H9 (cell line): Measurements from ENCODE around the gene PRSS50. TPM values are rescaled to one million over a fixed set of nuclear protein-coding genes. Genes with fewer than 3 reads are reported as not detected.

Experiments used
- DNase-seq: peaks from one replicate; pipeline ENCODE4 v3.0.0-alpha.2; 2017
- H2AFZ ChIP-seq: one replicate; pipeline ENCODE4 v1.6.1; 2013; ENCODE audit warnings: mild to moderate bottlenecking, low read length, control low read depth, moderate library complexity
- H2AK5ac ChIP-seq: 2 replicates; pipeline ENCODE4 v1.6.1; 2013; ENCODE audit warnings: low read length, control low read depth, mixed read lengths; ENCODE audit not compliant: insufficient read length
- H2BK120ac ChIP-seq: one replicate; pipeline ENCODE4 v1.6.1; 2013; ENCODE audit warnings: low read depth, mild to moderate bottlenecking, low read length, control low read depth, inconsistent platforms; ENCODE audit not compliant: poor library complexity, severe bottlenecking
- H2BK12ac ChIP-seq: 2 replicates; pipeline ENCODE4 v1.6.1; 2013; ENCODE audit warnings: low read length, control low read depth, mixed read lengths, low read depth; ENCODE audit not compliant: insufficient read length
- H2BK15ac ChIP-seq: 2 replicates; pipeline ENCODE4 v1.6.1; 2013; ENCODE audit warnings: low read depth, low read length, control low read depth
- H2BK20ac ChIP-seq: one replicate; pipeline ENCODE4 v1.6.1; 2013; ENCODE audit warnings: low read depth, mild to moderate bottlenecking, low read length, control low read depth, inconsistent platforms; ENCODE audit not compliant: poor library complexity, severe bottlenecking
- H2BK5ac ChIP-seq: 2 replicates; pipeline ENCODE4 v1.6.1; 2013; ENCODE audit warnings: low read length, control low read depth, mixed read lengths; ENCODE audit not compliant: insufficient read length
- H3K14ac ChIP-seq: 2 replicates; pipeline ENCODE4 v1.6.1; 2013; ENCODE audit warnings: low read length, control low read depth; ENCODE audit not compliant: insufficient read depth
- H3K18ac ChIP-seq: 2 replicates; pipeline ENCODE4 v1.6.1; 2013; ENCODE audit warnings: low read depth, mild to moderate bottlenecking, mixed read lengths, low read length, control low read depth; ENCODE audit not compliant: insufficient read length
- H3K23ac ChIP-seq: 2 replicates; pipeline ENCODE4 v1.6.1; 2013; ENCODE audit warnings: low read length, control low read depth, mixed read lengths, low read depth; ENCODE audit not compliant: insufficient read length
- H3K23me2 ChIP-seq: 2 replicates; pipeline ENCODE4 v1.6.1; 2013; ENCODE audit warnings: low read depth, mild to moderate bottlenecking, mixed read lengths, low read length, control low read depth; ENCODE audit not compliant: insufficient read length, poor library complexity, severe bottlenecking
- H3K27ac ChIP-seq: 2 replicates; pipeline ENCODE4 v1.5.1; 2013; ENCODE audit warnings: low read length, control low read depth, mixed read lengths, low read depth; ENCODE audit not compliant: insufficient read length
- H3K27me3 ChIP-seq: 2 replicates; pipeline ENCODE4 v1.6.1; 2013; ENCODE audit warnings: low read length, control low read depth, inconsistent platforms; ENCODE audit not compliant: insufficient read depth
- H3K4ac ChIP-seq: 2 replicates; pipeline ENCODE4 v1.6.1; 2013; ENCODE audit warnings: low read depth, mild to moderate bottlenecking, control low read depth, inconsistent platforms, low read length, moderate library complexity
- H3K4me1 ChIP-seq: 2 replicates; pipeline ENCODE4 v1.6.1; 2013; ENCODE audit warnings: low read length, control low read depth, inconsistent platforms; ENCODE audit not compliant: insufficient read depth
- H3K4me2 ChIP-seq: 2 replicates; pipeline ENCODE4 v1.6.1; 2013; ENCODE audit warnings: low read length, control low read depth, mixed read lengths; ENCODE audit not compliant: insufficient read length, insufficient read depth
- H3K56ac ChIP-seq: 2 replicates; pipeline ENCODE4 v1.6.1; 2013; ENCODE audit warnings: low read depth, mild to moderate bottlenecking, mixed read lengths, low read length, control low read depth; ENCODE audit not compliant: insufficient read length
- H3K79me1 ChIP-seq: 2 replicates; pipeline ENCODE4 v1.6.1; 2013; ENCODE audit warnings: low read depth, mild to moderate bottlenecking, moderate library complexity, low read length, control low read depth, inconsistent platforms; ENCODE audit not compliant: insufficient read depth, poor library complexity, severe bottlenecking
- H3K79me2 ChIP-seq: 2 replicates; pipeline ENCODE4 v1.6.1; 2013; ENCODE audit warnings: low read length, control low read depth, inconsistent platforms; ENCODE audit not compliant: insufficient read depth
- H3K9ac ChIP-seq: 2 replicates; pipeline ENCODE4 v1.6.1; 2013; ENCODE audit warnings: low read length, control low read depth, mixed read lengths; ENCODE audit not compliant: insufficient read length; ENCODE audit errors: extremely low read depth
- H3K9me3 ChIP-seq: one replicate; pipeline ENCODE4 v1.6.1; 2013; ENCODE audit warnings: low read depth, low read length, inconsistent platforms; ENCODE audit not compliant: control insufficient read depth
- H3T11ph ChIP-seq: one replicate; pipeline ENCODE4 v1.6.1; 2013; ENCODE audit warnings: mild to moderate bottlenecking, low read length, control low read depth, inconsistent platforms
- H4K20me1 ChIP-seq: one replicate; pipeline ENCODE4 v1.6.1; 2013; ENCODE audit not compliant: control insufficient read depth, insufficient read length, insufficient read depth
- H4K5ac ChIP-seq: 2 replicates; pipeline ENCODE4 v1.6.1; 2013; ENCODE audit warnings: low read depth, mild to moderate bottlenecking, mixed read lengths, low read length, control low read depth; ENCODE audit not compliant: insufficient read length
- H4K8ac ChIP-seq: replicated peaks from 2 replicates; pipeline ENCODE4 v1.6.1; 2013; ENCODE audit warnings: low read length, control low read depth, mixed read lengths, low read depth; ENCODE audit not compliant: insufficient read length
- H4K91ac ChIP-seq: 2 replicates; pipeline ENCODE4 v1.6.1; 2013; ENCODE audit warnings: low read depth, mild to moderate bottlenecking, moderate library complexity, mixed read lengths, low read length, control low read depth; ENCODE audit not compliant: insufficient read length
- H3K27ac Mint-ChIP-seq, 3 experiments: 2 replicates in 2 of 3; 3 replicates in 1 of 3; pipeline ENCODE4 v1.8.0; 2020 to 2021; ENCODE audit warnings: mixed read lengths in 3 of 3, mild to moderate bottlenecking in 1 of 3, moderate library complexity in 1 of 3
- H3K27me3 Mint-ChIP-seq: 2 replicates; pipeline ENCODE4 v1.8.0; 2021; ENCODE audit warnings: low read depth, mild to moderate bottlenecking, moderate library complexity, mixed read lengths
- H3K36me3 Mint-ChIP-seq, 3 experiments: 2 replicates in 2 of 3; 3 replicates in 1 of 3; pipeline ENCODE4 v1.8.0; 2020 to 2021; ENCODE audit warnings: low read depth in 3 of 3, mixed read lengths in 3 of 3; ENCODE audit not compliant: insufficient read depth in 1 of 3
- H3K4me1 Mint-ChIP-seq, 2 experiments: 2 replicates each; pipeline ENCODE4 v1.8.0; 2020; ENCODE audit warnings: mixed read lengths in 2 of 2
- H3K4me3 Mint-ChIP-seq, 2 experiments: 2 replicates in 1 of 2; 3 replicates in 1 of 2; pipeline ENCODE4 v1.8.0; 2020 to 2021; ENCODE audit warnings: mild to moderate bottlenecking in 2 of 2, mixed read lengths in 2 of 2, moderate library complexity in 1 of 2
- H3K9me3 Mint-ChIP-seq, 2 experiments: 2 replicates in 1 of 2; 3 replicates in 1 of 2; pipeline ENCODE4 v1.8.0; 2020; ENCODE audit warnings: mild to moderate bottlenecking in 2 of 2, mixed read lengths in 2 of 2, moderate library complexity in 1 of 2
- WGBS: extraction: QIAGEN DNeasy Blood & Tissue Kit; methylation state at CpG from one replicate; pipeline ENCODE4 v1.1.7; 2013; ENCODE audit warnings: missing lambda C conversion rate, low lambda C conversion rate, mixed read lengths; ENCODE audit not compliant: insufficient read length; ENCODE audit errors: extremely low coverage; 5-methylcytosine and 5-hydroxymethylcytosine counted together
- total RNA-seq: library from RNA; stranded (reverse); gene quantifications from 2 replicates; pipeline ENCODE4 v1.2.1, GENCODE V29; 2021
- TF ChIP-seq, protein P1 (sequence below): fragments of 200-600 bp; sonication (generic); conservative IDR thresholded peaks from 3 replicates; pipeline ENCODE4 v1.8.0; 2021; ENCODE audit warnings: antibody characterized with exemption, mild to moderate bottlenecking

The PRSS50 gene
- total RNA-seq, 1 experiment from 2014 or later, result 0.24 TPM

DNA sequence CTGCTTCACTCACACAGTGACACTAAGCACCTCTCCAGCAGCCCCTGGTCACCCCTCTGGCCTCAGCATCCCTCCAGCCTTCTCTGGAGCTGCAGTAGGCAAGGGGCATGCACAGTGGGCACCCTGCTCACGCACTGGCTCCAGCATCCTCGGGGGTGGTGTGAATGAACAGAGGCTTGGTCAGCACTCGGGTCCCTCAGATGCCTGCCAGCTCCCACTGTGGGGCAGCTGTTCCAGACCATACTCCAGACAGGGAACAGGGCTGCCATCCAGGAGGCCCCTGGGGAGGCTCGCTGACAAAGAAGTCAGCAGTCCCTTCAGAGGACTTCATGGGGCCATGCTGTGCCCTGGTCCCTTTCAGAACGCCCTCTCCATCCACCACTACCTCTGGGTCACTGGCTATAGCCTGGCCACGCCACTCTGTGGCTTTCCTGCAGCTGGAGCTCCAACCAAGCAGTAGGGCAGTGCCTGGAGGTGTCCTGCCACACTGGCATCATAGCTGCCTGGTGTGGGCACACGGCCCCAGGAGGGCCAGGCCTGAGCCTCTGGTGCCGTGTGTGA is 50.5 kb downstream of the PRSS50 start:
- no peaks in the 10 kb centered on the region for H4K20me1 ChIP-seq
- no peaks in the 10 kb centered on the region for H3K36me3 Mint-ChIP-seq
- H3K4me1 Mint-ChIP-seq, result peaks cover 20 to 21% of the 10 kb centered on the region in 2 experiments

More for the DNA sequence above, 50.5 kb downstream of the PRSS50 start:
- Mint-ChIP-seq H3K27me3 (peaks cover 3% of the 10 kb centered on the region), H3K4me3 (no peak overlapping the region), H3K27ac (peak overlapping the region in 1 of 3 experiments; percentile 56; a peak in 1 of 7 replicates), H3K9me3 (no peaks in the 10 kb centered on the region)
- no peak overlapping the region for H2BK20ac ChIP-seq
- no peak overlapping the region for H2BK15ac ChIP-seq
- no peak overlapping the region for H4K5ac ChIP-seq
- TF ChIP-seq, protein P1, sequence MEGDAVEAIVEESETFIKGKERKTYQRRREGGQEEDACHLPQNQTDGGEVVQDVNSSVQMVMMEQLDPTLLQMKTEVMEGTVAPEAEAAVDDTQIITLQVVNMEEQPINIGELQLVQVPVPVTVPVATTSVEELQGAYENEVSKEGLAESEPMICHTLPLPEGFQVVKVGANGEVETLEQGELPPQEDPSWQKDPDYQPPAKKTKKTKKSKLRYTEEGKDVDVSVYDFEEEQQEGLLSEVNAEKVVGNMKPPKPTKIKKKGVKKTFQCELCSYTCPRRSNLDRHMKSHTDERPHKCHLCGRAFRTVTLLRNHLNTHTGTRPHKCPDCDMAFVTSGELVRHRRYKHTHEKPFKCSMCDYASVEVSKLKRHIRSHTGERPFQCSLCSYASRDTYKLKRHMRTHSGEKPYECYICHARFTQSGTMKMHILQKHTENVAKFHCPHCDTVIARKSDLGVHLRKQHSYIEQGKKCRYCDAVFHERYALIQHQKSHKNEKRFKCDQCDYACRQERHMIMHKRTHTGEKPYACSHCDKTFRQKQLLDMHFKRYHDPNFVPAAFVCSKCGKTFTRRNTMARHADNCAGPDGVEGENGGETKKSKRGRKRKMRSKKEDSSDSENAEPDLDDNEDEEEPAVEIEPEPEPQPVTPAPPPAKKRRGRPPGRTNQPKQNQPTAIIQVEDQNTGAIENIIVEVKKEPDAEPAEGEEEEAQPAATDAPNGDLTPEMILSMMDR, result no peak
- no peak overlapping the region for H4K8ac ChIP-seq
- H3K18ac ChIP-seq, result no peak overlapping the region
- peak; percentile 18 for DNase-seq
- no peaks in the 10 kb centered on the region for H3K79me1 ChIP-seq
- H3K4me1 ChIP-seq, result peaks cover under 1% of the 10 kb centered on the region; the same call in 1 of the 2 replicates
- no peak overlapping the region for H2BK5ac ChIP-seq
- no peak overlapping the region for H2AK5ac ChIP-seq
- no peak overlapping the region for H3K4me2 ChIP-seq
- H3K56ac ChIP-seq, result no peak overlapping the region
- no peaks in the 10 kb centered on the region for H3K27me3 ChIP-seq
- whole genome bisulfite sequencing, result no CpG with 5 or more reads among the region's 8 CpGs
- H3T11ph ChIP-seq, result no peak overlapping the region
- no peaks in the 10 kb centered on the region for H3K9me3 ChIP-seq
- no peak overlapping the region for H3K27ac ChIP-seq
- H3K4ac ChIP-seq, result no peak overlapping the region
- H2AFZ ChIP-seq, result no peak overlapping the region
- no peak overlapping the region for H4K91ac ChIP-seq
- no peak overlapping the region for H3K23ac ChIP-seq
- no peak overlapping the region for H3K9ac ChIP-seq
- no peak overlapping the region for H3K14ac ChIP-seq
- H3K79me2 ChIP-seq, result no peaks in the 10 kb centered on the region
- no peaks in the 10 kb centered on the region for H3K23me2 ChIP-seq
- no peak overlapping the region for H2BK120ac ChIP-seq
- H2BK12ac ChIP-seq, result no peak overlapping the region
